A673 (cell line): ENCODE measurements around the gene ANKRD34A. TPM values are rescaled to one million over a fixed set of nuclear protein-coding genes. Genes with fewer than 3 reads are reported as not detected.
A peak's percentile ranks its signal among the peaks of the same experiment; 100 is the strongest.

Experiments
- BruUV-seq: library from RNA; stranded (reverse); fragments of 400-500 nt; replicated peaks from 2 replicates; lab custom pipeline; 2021; lab: Mats Ljungman, UMichigan
- CTCF ChIA-PET: fragments of 300-600 bp; sonication (Branson Sonifier 250); formaldehyde crosslinking; loops from one replicate; lab custom pipeline; 2022; ENCODE audit warnings: antibody characterized with exemption; lab: Charles Lee
- POLR2A ChIA-PET: fragments of 300-600 bp; sonication (Branson Sonifier 250); formaldehyde crosslinking; loops from one replicate; lab custom pipeline; 2022; ENCODE audit warnings: antibody characterized with exemption; ENCODE audit not compliant: low non-redundant PET; lab: Charles Lee
- DNase-seq: peaks from one replicate; pipeline ENCODE4 v3.0.0-alpha.2; 2015; ENCODE audit warnings: low spot score
- H3K27ac ChIP-seq: fragments of 200-600 bp; sonication (generic); 2 replicates; pipeline ENCODE4 v1.5.1; 2016; ENCODE audit warnings: mixed run types, low read depth, mild to moderate bottlenecking, mixed read lengths, antibody characterized with exemption, low read length; ENCODE audit not compliant: poor library complexity, severe bottlenecking
- H3K27me3 ChIP-seq: fragments of 200-600 bp; sonication (generic); replicated peaks from 2 replicates; pipeline ENCODE4 v1.6.1; 2017; ENCODE audit warnings: mixed run types, low read depth, mild to moderate bottlenecking, mixed read lengths, antibody characterized with exemption, low read length; ENCODE audit not compliant: insufficient read depth, poor library complexity
- H3K36me3 ChIP-seq: fragments of 200-600 bp; sonication (generic); 2 replicates; pipeline ENCODE4 v1.6.1; 2016; ENCODE audit warnings: mixed run types, mild to moderate bottlenecking, mixed read lengths, antibody characterized with exemption, low read length; ENCODE audit not compliant: insufficient read depth, poor library complexity, severe bottlenecking
- H3K4me1 ChIP-seq: fragments of 200-600 bp; sonication (generic); 2 replicates; pipeline ENCODE4 v1.6.1; 2017; ENCODE audit warnings: mixed run types, mild to moderate bottlenecking, mixed read lengths, antibody characterized with exemption, low read length; ENCODE audit not compliant: insufficient read depth, poor library complexity, severe bottlenecking
- H3K4me3 ChIP-seq: fragments of 200-600 bp; sonication (generic); 2 replicates; pipeline ENCODE4 v1.5.1; 2016; ENCODE audit warnings: low read depth, mixed run types, mild to moderate bottlenecking, mixed read lengths, low read length; ENCODE audit not compliant: poor library complexity, severe bottlenecking
- H3K9me3 ChIP-seq: fragments of 200-600 bp; sonication (generic); 2 replicates; pipeline ENCODE4 v1.6.1; 2016; ENCODE audit warnings: mixed run types, low read depth, mild to moderate bottlenecking, mixed read lengths, antibody characterized with exemption, low read length; ENCODE audit not compliant: poor library complexity, severe bottlenecking
- CTCF ChIP-seq: fragments of 300-800, 200-600 bp; sonication (generic); conservative IDR thresholded peaks from 2 replicates; pipeline ENCODE4 v1.5.1; 2017; ENCODE audit warnings: low read depth, mild to moderate bottlenecking, antibody characterized with exemption, low read length, moderate library complexity, mixed read lengths
- EZH2 ChIP-seq: fragments of 200-600 bp; sonication (generic); IDR thresholded peaks from 2 replicates; pipeline ENCODE4 v1.6.1; 2017; ENCODE audit warnings: borderline replicate concordance, low read depth, mild to moderate bottlenecking, mixed read lengths, antibody characterized with exemption, low read length; ENCODE audit not compliant: poor library complexity, severe bottlenecking
- intact Hi-C: fragments of 100-400 bp; cut with micrococcal nuclease; formaldehyde crosslinking; loops from one replicate; pipeline ENCODE4 v1.10.0; 2022; ENCODE audit not compliant: unreplicated experiment
- total RNA-seq: library from RNA; stranded (reverse); gene quantifications from 2 replicates; pipeline ENCODE4 v1.2.3, GENCODE V29; 2021

ANKRD34A gene
- total RNA-seq, 1 experiment from 2014 or later, result 1.6 TPM

- H3K4me1 ChIP-seq, result peaks cover 48% of the 10 kb centered on the region
- ChIA-PET POLR2A (interaction anchor here (0.6 kb wide), 1 partner anchor 44 kb away, joined by 5 read pairs; no protein-coding TSS in a partner anchor), CTCF (no interaction called here)
- TF ChIP-seq EZH2 (no peak), CTCF (no peak)
- intact Hi-C loops, result loop anchor here (5.0 kb wide), 2 partner anchors 33 to 103 kb away; partner anchors contain the start of genes PIAS3 and RBM8A
- DNase-seq, result no peak
- H3K9me3 ChIP-seq, result no peaks in the 10 kb centered on the region
- no peaks in the 10 kb centered on the region for H3K36me3 ChIP-seq
- BruUV-seq, result no TSS peak
- H3K27ac ChIP-seq, result peak overlapping the region; percentile 28
- no peaks in the 10 kb centered on the region for H3K27me3 ChIP-seq
- H3K4me3 ChIP-seq, result peak overlapping the region; percentile 71
Measured at GRCh38 chr1:145959957-145960467, 4.4 kb downstream of the ANKRD34A start.

- Histone ChIP-seq H3K36me3 (no peaks in the 10 kb centered on the region), H3K9me3 (no peaks in the 10 kb centered on the region), H3K4me3 (no peak overlapping the region), H3K27me3 (no peaks in the 10 kb centered on the region), H3K4me1 (peaks cover 55% of the 10 kb centered on the region), H3K27ac (no peak overlapping the region)
- no TSS peak for BruUV-seq
- intact Hi-C loops, result loop anchor here (5.0 kb wide), 1 partner anchor 102 kb away; the partner anchor contains the start of gene PIAS3
- ChIA-PET POLR2A (no interaction called here), CTCF (no interaction called here)
- no peak for DNase-seq
- TF ChIP-seq EZH2 (no peak), CTCF (no peak)
Measured at GRCh38 chr1:145959333-145959732, 5.0 kb downstream of the ANKRD34A start.

GRCh38 chr1:145958734-145959133, 5.6 kb downstream of the ANKRD34A start:
- no peak overlapping the region for H3K4me3 ChIP-seq
- TF ChIP-seq CTCF (no peak), EZH2 (no peak)
- CTCF ChIA-PET, result interaction anchor here (1.2 kb wide), 2 partner anchors 19 to 31 kb away, joined by 4 to 5 read pairs; partner anchors contain the start of gene RBM8A
- H3K9me3 ChIP-seq, result no peaks in the 10 kb centered on the region
- intact Hi-C loops, result loop anchor here (5.0 kb wide), 1 partner anchor 101 kb away; the partner anchor contains the start of gene PIAS3
- no peak for DNase-seq
- BruUV-seq, result no TSS peak
- no peak overlapping the region for H3K27ac ChIP-seq
- no peaks in the 10 kb centered on the region for H3K27me3 ChIP-seq
- H3K4me1 ChIP-seq, result peaks cover 53% of the 10 kb centered on the region
- no peaks in the 10 kb centered on the region for H3K36me3 ChIP-seq
- POLR2A ChIA-PET, result no interaction called here
